ENCODE results near the gene SLC7A6.

The SLC7A6 gene

GRCh38 chr16:68348639-68349445, 84.5 kb downstream of the SLC7A6 start:
- no peak for DNase-seq

GRCh38 chr16:68349838-68350410, 85.6 kb downstream of the SLC7A6 start:
- no peak for DNase-seq

- DNase-seq = no peak
Measured at GRCh38 chr16:68350813-68351350, 86.6 kb downstream of the SLC7A6 start.

All from CD4-positive, alpha-beta T cell treated with Interleukin-15 for 1 hour (primary cell).